HepG2 (cell line): Measurements from ENCODE around the gene PALM3. TPM values are rescaled to one million over a fixed set of nuclear protein-coding genes. Genes with fewer than 3 reads are reported as not detected.

Source experiments
- ZNF318 ChIP-seq: sonication (generic); formaldehyde crosslinking; IDR thresholded peaks from 2 replicates; pipeline ENCODE4 v1.4.0; 2020; ENCODE audit warnings: mild to moderate bottlenecking, missing genetic modification reagents
- polyA plus RNA-seq, 8 experiments: library from polyadenylated mRNA; depleted of rRNA in 3 of 8; stranded (reverse) in 7 of 8; unstranded in 1 of 8; fragments of >200 nt; fragmentation: Illumina TruSeq in 4 of 8; extraction: Trizol in 4 of 8; gene quantifications; 2 replicates each; pipeline versions ENCODE4 v1.2.1 to v1.2.3, GENCODE V29; 2011 to 2016; ENCODE audit warnings: low read depth in 4 of 8, missing spikeins in 1 of 8, mixed read lengths in 1 of 8; ENCODE audit not compliant: insufficient read depth in 1 of 8
- total RNA-seq, 5 experiments: library from RNA; depleted of rRNA; stranded (reverse); fragments of >200 nt; fragmentation: Illumina TruSeq; extraction: Trizol; gene quantifications; 2 replicates each; pipeline ENCODE4 v1.2.3, GENCODE V29; 2016; ENCODE audit warnings: low read depth in 1 of 5

The PALM3 gene
- total and polyA plus RNA-seq, 2 of the 13 experiments (the other 11 are each of a cell fraction or from before 2014, with no cell fraction given), result 0.79 to 2.4 TPM

DNA sequence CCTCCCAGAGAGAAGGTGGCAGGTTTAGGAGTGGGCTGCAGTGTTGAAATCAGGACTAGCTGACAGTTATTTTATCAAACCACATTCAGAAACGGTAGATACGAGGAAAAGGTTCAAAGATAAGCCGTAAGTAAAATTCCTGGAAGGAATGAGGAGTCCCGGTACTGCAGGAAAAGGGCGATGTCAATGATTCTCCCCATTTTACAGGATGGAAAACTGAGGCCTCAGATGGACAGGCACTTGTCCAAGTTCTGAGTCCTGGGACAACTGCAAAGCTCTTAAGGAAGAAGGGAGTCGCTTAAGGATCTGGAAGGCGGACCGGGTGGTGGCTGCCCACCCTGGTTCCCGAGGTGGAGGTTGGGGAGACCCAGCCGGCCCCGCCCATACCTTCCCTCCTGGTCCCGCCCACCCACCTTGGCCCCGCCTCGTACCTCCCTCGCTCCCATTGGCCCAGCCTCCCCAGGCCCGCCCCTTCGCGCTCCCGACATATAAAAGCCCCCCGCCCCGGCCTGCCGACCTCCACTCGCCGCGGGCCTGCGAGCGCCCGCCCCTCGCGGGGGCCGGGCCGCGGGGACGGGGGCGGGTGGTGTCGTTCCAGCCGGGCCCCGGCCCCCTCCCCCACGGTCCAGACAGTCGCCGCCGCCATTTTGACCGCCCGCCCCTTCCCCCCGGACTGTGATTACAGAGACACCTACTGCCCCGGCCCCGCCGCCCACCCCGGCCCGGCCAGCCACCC lies 56.4 kb downstream of the PALM3 start (continued):
- no peak for TF ChIP-seq ZNF318 (CRISPR knock-in tag)
